ENCODE measurements around the gene MCEMP1.

Gene MCEMP1

GRCh38 chr19:7676854-7677253, at the start of gene MCEMP1:
MCEMP1 (plus strand) TSS chr19:7677090; CDS start chr19:7677121, 31 bp downstream.
- DNase-seq (ENCODE audit: low spot score), result no peak

- DNase-seq (ENCODE audit: low spot score), result no peak
These were observed 49.7 kb upstream of the MCEMP1 start for GRCh38 chr19:7627166-7627565.

- DNase-seq (ENCODE audit: low spot score), result no peak
These were observed 48.1 kb upstream of the MCEMP1 start for GRCh38 chr19:7628589-7629311.

- DNase-seq (ENCODE audit: low spot score), result peak; percentile 100
These were observed 47.4 kb upstream of the MCEMP1 start, which contains the start of the genes PET100 and XAB2 for GRCh38 chr19:7629347-7630054. PET100 (plus strand) TSS chr19:7629793; CDS start chr19:7629834, 41 bp downstream. XAB2 (minus strand) TSS chr19:7629545; CDS start chr19:7629527, 18 bp downstream.

- no peak for DNase-seq (ENCODE audit: low spot score)
These were observed 45.3 kb upstream of the MCEMP1 start for GRCh38 chr19:7631577-7631976.

GRCh38 chr19:7632340-7633203, 44.3 kb upstream of the MCEMP1 start:
- DNase-seq (ENCODE audit: low spot score), result no peak

- DNase-seq (ENCODE audit: low spot score), result no peak
These were observed 43.2 kb upstream of the MCEMP1 start, which contains the start of gene PCP2 for GRCh38 chr19:7633698-7634097. PCP2 (minus strand) TSS chr19:7633719; CDS start chr19:7633457, 262 bp downstream.

- no peak for DNase-seq (ENCODE audit: low spot score)
These were observed 41.2 kb upstream of the MCEMP1 start for GRCh38 chr19:7635670-7636069.

- DNase-seq (ENCODE audit: low spot score), result no peak
These were observed 40.6 kb upstream of the MCEMP1 start for GRCh38 chr19:7636317-7636690.

- DNase-seq (ENCODE audit: low spot score), result peak; percentile 33
These were observed 40.1 kb upstream of the MCEMP1 start, which contains the start of gene STXBP2 for GRCh38 chr19:7636691-7637373. STXBP2 (plus strand) TSS chr19:7637110; CDS start chr19:7637150, 40 bp downstream.

GRCh38 chr19:7637374-7638256, 39.3 kb upstream of the MCEMP1 start:
- no peak for DNase-seq (ENCODE audit: low spot score)

GRCh38 chr19:7638802-7639465, 38.0 kb upstream of the MCEMP1 start:
- no peak for DNase-seq (ENCODE audit: low spot score)

- DNase-seq (ENCODE audit: low spot score), result no peak
These were observed 37.0 kb upstream of the MCEMP1 start for GRCh38 chr19:7639863-7640348.

GRCh38 chr19:7640803-7641202, 36.1 kb upstream of the MCEMP1 start:
- DNase-seq (ENCODE audit: low spot score), result no peak

GRCh38 chr19:7641290-7642276, 35.3 kb upstream of the MCEMP1 start:
- DNase-seq (ENCODE audit: low spot score), result no peak

GRCh38 chr19:7642295-7643030, 34.4 kb upstream of the MCEMP1 start:
- DNase-seq (ENCODE audit: low spot score), result no peak

GRCh38 chr19:7643031-7643415, 33.9 kb upstream of the MCEMP1 start:
- DNase-seq (ENCODE audit: low spot score), result no peak

All from AG08395 (cell line).